SW 1271 (cell line): ENCODE data around the gene SCFD1.
"Not testable (repeated sequence)": the region's sequence is repeated elsewhere in the genome, so short reads cannot be mapped to it uniquely, and the experiment has no call there.

Source experiments
- DNase-seq, 2 experiments: peaks; one replicate each; lab custom pipeline; 2025; lab: John Stamatoyannopoulos, UW

Gene SCFD1

DNA sequence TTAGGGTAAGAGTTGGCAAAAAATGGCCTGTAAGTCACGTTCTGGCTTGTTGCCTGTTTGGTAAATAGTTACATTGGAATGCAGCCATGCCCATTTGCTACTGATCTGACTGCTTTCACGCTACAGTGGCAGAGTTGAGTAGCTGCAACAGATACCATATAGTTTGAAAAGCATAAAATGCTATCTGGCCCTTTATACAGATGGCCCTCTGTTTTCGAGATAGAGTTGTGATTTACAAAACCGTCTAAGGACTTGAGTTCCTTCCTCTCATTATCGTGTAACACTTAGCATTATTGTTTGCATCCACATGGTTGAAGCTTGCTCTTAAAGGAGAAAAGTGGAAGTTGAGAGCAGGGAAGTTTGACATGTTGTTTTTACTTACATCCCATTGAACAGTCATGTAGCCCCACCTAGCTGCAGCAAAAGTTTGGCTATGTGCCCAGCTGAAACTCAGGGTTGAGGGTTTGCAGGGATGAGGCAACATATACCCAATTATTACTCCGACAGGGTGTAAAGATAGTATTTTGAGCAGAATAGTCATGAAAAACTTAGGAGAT is 11.3 kb upstream of the SCFD1 start:
- no peak for DNase-seq

GRCh38 chr14:30614155-30614554 is 8.0 kb upstream of the SCFD1 start:
- DNase-seq: no peak

DNA sequence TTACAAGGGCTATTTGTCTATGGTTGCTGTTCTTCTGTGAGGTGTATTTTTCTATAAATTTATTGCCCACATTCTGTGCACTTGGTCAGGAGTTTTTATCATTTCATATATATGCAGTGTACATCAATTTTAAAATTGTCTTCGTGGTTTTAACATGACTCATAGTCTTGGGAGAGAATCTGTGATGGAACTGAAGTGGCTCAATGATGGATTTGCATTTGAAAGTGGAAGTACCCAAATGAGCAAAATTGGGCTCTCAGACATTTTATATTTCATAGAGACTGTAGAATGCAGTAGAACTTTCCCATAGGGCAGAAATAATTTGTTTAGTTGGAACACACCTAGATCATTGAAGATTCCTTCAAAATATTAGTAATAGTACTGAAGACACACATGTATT is 1.9 kb upstream of the SCFD1 start:
- DNase-seq: peak; percentile 23 to 64

DNA sequence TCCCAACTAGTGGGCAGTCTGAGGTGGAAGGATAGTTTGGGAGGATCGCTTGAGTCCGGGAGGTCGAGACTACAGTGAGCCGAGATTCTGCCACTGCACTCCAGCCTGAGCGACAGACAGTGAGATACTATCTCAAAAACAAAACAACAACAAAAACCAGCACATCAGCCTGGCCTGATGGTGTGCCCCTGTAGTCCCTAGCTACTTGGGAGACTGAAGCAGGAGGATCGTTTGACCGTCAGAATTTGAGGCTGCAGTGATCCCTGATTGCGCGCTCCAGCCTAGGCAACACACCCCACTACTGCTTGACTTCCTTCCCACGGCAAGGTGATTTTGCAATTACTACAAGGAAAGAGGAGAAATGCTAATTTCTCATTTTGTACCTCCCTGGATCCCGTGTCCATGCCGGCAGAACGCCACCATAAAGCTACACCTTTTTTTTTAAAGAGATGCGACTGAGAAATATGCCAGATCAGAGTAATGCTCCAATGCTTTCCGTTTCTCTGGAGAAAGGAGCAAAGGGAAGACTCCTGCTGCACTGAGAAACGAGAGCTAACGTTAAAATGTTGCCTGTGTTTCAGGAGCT is 672 bp upstream of the SCFD1 start:
- DNase-seq: no peak

DNA sequence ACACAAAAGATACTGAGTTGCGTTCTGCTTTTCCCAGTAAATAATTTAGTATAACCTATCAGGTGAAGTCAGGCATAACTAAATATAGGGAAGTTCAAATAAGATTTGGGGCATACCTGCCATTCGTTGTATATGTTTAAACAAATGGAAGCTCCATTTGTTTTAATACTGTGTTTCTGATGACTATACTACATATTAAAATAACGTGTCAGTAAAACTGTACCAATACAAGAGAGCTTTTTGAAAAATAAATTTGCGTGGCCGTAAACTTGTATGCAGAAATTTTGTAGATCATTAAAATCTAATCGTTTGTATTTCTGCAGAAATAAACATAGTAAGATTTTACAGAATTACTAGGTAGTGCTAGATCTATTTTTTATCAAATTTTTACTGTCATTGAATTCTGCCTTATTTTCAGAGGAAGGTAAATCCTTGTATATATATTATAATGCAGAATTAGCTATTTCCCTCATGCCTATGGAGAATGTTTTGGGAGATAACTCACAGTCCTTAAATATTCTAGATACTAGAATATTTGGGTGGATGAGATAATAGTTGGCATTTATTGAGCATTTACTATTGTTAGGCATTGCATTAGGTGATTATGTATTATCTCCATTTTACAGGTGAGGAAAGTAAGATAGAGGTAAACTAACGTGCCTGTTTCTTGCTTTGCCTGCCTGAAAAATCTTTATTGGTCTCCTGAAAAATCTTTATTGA is 1.5 kb downstream of the SCFD1 start:
- DNase-seq: no peak

DNA sequence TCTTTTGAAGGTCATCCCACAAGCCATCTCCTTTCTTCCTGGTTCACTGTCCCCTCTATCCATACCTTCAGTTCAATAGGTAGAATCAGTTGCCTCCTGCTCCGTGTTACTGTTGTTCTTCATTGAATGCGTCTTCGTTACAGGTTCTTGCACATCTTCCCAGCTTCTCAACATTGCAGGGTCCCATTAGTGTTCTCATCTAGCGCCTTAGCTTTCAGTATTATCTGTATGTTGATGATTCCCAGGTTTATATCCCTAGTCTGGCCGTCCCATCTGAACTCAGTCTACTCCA is 2.0 kb downstream of the SCFD1 start:
- DNase-seq: no peak

- DNase-seq: no peak
Measured at GRCh38 chr14:30625533-30625932, 3.4 kb downstream of the SCFD1 start.

DNA sequence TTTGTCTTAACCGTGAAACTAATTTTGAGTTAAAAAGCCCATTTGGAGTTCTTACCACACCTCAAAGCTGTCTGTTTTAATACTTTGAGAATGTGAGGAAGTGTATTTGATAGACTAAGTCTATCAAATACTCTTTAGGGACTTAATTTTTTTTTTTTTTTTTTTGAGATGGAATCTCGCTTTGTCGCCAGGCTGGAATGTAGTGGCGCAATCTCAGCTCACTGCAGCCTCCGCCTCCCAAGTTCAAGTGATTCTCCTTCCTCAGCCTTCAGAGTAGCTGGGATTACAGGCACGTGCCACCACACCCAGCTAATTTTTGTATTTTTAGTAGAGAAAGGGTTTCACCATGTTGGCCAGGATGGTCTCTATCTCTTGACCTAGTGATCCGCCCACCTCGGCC is 7.3 kb downstream of the SCFD1 start:
- peak; percentile 37 to 53 for DNase-seq

- no peak for DNase-seq
Measured at GRCh38 chr14:30630248-30630647, 8.1 kb downstream of the SCFD1 start.

DNA sequence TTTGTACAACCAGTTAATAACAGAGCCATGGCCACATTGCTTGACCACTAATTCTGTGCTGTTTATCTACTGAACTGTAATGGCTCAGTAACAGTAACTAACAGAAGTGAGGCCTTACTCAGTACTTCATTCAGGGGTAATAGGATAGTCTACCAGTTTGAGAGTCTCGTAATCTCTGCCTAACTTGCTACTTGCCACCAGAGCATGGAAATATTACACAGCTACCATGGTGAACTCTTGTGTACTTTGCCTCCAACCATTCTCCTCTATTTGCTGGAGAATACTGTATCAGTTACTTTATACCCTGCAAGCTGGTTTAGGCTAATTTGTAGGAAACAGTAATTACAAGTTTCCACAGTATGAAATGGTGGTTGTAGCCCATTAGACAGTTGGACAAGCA is 10.6 kb downstream of the SCFD1 start:
- no peak for DNase-seq

DNA sequence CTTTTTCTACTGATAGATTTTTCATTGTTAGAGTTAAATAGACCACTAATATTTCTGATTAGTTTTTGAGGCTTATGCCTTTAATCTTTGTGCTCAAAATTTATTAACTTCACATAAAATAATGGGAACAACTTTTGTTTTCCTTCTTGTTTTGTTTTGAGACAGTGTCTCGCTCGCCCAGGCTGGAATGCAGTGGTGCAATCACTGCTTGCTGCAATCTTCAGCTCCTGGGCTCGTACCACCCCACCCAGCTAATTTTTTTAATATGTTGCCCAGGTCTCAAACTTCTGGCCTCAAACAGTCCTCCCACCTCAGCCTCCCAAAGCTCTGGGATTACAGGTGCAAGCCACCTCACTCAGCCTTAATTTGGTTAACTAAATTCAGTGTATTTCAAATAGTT is 16.8 kb downstream of the SCFD1 start:
- no peak for DNase-seq

GRCh38 chr14:30641207-30641606 is 19.1 kb downstream of the SCFD1 start:
- no peak for DNase-seq

DNA sequence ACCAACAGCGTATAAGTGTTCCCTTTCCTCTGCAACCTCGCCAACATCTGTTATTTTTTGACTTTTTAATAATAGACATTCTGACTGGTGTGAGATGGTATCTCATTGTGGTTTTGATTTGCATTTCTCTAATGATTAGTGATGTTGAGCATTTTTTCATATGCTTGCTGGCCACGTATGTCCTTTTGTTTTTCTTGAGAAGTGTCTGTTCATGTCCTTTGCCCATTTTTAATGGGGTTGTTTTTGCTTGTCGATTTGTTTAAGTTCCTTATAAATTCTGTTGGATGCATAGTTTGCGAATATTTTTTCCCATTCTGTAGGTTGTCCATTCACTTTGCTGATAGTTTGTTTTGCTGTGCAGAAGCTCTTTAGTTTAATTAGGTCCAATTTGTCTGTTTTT is 22.3 kb downstream of the SCFD1 start:
- not testable (repeated sequence) for DNase-seq

GRCh38 chr14:30645600-30645999 is 23.5 kb downstream of the SCFD1 start:
- no peak for DNase-seq

DNA sequence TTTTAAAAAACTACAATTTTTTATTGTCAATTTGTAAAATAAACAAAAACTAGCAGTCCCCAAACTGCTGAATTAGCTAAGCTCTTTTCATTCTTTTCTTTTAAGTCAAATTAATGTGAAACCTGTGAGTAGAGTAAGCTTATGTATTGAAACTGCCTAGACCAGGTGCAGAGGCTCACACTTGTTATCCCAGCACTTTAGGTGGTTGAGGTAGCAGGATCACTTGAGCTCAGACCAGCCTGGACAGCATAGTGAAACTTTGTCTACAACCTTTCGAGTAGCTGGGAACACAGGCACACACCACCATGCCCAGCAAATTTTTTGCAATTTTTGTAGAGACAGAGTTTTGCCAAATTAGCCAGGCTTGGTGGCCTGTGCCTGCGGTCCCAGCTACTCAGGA is 26.4 kb downstream of the SCFD1 start:
- DNase-seq: no peak

DNA sequence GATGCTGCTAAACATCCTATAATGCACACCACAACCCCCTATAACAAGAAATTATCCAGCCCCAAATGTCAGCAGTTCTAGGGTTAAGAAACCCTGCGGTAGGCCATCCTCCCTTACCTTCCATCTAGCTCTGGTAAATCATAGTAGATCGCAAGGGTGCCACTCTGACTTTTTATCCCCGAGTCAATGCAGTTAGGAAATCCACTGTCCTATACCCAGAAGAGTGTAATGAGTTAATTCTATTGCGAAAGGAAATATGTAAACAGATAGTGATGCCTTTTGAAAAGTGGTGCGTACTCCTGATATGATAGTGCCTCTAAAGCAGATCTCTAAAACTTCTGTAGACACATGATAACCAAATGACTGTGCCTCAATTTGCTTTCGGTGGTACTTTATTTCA is 29.8 kb downstream of the SCFD1 start:
- DNase-seq: no peak

- DNase-seq: no peak
Measured at GRCh38 chr14:30655124-30655523, 33.0 kb downstream of the SCFD1 start.

DNA sequence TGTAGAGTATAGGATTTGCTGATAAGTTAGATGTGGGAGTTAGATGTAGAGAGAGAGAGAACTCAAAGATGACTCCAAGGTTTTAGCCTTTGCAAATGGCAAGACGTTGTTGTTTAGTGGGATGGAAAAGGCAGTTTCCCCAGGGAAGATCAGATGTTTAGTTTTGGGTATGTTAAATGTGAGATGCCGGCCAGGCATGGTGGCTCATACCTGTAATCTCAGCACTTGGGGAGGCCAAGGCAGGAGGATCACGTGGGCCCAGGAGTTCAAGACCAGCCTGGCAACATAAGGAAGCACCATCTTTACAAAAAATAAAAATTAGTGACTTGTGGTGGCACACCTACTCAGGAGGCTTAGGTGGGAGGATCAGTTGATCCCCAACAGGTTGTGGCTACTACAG is 33.5 kb downstream of the SCFD1 start:
- no peak for DNase-seq

- peak in 1 of 2 experiments; percentile 12 for DNase-seq
Measured at GRCh38 chr14:30656190-30656632, 34.1 kb downstream of the SCFD1 start.

DNA sequence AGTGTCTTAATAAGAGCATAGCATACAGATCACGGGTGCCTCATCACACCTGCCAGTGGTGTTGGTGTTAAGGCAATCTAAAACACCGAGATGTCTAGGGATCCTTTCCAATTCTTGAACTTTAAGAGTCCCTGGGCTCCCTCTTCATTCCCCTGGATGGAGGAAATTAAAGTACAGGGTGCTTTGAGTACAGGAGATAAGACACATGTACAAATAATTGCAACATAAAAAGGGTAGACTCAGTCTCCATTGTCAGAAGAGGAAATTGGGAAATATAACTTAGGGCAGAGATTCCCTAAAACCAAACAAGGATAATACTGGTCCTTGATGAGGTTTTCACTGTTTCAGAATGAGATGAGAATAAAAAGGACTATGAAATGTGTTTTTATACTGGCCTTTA is 34.9 kb downstream of the SCFD1 start:
- no peak for DNase-seq

- DNase-seq: peak in 1 of 2 experiments; percentile 35
Measured at GRCh38 chr14:30657606-30658163, 35.6 kb downstream of the SCFD1 start.

DNA sequence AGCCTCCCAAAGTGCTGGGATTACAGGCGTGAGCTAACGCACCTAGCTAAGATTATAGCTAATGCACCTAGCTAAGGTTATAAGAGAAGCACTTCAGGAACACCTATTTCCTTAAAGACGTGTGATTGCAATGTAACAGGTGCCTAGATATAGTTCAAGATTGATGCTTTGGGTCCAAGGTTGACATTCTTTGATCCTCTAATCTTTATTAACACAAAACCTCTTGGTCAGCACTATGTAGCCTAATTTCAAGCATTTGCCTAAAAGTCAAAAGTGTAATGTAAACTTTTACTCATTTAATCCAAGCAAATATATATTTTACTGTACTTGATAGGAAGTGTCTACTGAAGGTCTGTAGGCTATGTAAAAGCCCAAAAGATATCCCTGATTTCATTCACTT is 36.5 kb downstream of the SCFD1 start:
- DNase-seq: no peak

GRCh38 chr14:30669594-30669993 is 47.5 kb downstream of the SCFD1 start:
- DNase-seq: no peak

DNA sequence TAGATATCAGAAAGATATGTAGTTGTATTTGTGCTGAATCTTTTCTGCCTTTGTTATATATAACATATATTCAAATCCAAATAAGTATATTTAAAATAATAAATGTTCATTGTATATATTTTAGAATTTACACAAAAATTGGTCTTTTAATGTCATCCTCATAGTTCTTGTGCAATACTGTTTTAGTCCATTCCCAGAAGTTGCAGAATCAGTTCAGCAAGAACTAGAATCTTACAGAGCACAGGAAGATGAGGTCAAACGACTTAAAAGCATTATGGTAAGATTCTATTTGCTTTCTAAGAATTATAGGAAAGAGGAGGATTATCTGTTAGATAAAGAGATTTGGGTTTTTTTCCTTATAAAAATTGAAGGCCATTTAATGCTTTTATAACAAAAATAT is 51.0 kb downstream of the SCFD1 start:
- no peak for DNase-seq
